NCI-H146 (cell line): ENCODE results near the gene TMEM59.
"Not testable (repeated sequence)": the region's sequence is repeated elsewhere in the genome, so short reads cannot be mapped to it uniquely, and the experiment has no call there.

Experiments used
- DNase-seq: peaks from one replicate; lab custom pipeline; 2025; lab: John Stamatoyannopoulos, UW

Gene TMEM59

DNA sequence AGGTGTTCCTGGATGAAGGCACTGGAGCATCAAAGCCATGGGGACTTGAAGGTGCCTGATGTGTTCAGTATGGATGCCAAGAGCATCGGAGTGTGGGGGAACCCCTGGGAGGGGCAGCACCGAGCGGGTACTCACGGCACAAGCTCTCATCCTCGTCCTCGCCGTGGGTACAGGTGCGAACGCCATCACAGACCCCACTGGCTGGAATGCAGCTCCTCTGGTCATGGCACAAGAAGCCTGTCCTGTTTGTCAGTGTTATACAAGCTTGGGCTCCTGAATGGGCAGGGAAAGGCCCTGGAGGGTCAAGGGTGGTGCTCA is 41.0 kb downstream of the TMEM59 start:
- DNase-seq: no peak

- no peak for DNase-seq
Observed at GRCh38 chr1:54011316-54012007, 41.5 kb downstream of the TMEM59 start.

DNA sequence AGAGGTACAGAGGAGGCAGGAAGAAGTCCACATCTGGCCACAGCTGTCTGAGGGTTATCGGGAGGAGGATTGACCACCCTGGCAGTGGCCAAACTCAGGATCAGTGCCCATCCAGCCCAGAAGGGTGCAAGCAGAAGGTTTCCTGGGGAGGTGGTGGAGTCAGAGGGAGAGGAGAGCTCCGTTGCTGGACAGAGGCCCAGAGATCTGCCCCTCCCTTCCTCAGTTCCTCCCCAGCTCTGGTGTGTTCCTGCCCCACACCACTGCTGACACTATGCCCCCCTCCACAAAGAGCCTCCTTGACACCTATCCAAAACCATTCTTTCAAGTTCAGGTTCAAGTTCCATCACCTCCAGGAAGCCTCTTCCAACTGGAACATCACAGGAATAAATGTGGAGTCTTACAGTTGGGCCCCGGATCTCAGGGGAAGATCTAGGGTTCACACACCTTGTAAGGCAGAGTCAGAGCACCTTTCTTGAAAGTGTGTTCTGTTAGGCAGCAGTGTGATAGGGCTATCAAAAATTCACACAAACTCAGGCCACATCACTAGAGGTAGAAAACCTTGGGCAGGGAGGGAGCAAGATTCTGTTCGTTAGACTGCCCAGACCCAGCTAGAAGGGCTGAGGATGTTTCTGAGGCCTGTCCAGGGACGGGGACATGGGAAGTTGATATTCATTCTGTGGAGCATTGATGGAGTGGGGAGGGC is 42.4 kb downstream of the TMEM59 start:
- DNase-seq: no peak

DNA sequence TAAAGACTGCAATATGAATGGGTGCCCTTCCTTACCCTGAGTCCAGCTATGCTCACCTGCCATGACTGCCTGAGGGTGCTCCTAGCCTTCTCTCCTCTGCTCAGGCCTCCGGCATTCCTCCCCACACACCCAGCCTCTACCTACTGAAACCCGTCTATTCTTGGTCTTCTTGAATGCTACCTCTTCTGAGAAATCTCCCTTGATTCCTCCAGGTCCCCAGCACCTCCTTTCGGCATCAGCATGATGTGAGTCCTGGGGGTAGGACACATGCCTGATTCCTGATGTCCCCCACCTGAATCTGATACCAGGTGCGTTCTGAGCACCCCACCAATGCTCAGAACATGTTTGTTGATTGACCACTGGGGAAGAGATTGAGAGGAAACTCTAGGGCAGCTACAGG is 43.6 kb downstream of the TMEM59 start:
- DNase-seq: no peak

DNA sequence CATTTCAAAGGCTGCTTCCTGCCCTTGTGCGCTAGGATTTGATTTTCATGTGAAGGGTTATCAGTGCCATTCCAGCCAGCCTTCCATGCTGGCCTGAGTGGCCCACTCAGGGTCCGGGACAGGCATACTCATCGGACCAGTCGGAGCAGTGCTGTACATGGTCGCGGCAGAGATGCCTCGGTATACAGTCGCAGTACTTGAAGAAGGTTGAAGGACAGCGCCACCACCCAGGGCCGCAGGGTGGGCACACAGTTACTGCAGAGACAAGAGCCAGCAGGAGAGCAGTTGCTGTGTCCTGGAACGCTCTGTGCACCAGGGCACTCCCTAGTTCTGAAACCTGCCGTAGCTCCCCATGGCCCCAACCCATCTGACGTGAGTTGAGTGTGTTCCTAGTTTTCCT is 44.1 kb downstream of the TMEM59 start:
- DNase-seq: no peak

DNA sequence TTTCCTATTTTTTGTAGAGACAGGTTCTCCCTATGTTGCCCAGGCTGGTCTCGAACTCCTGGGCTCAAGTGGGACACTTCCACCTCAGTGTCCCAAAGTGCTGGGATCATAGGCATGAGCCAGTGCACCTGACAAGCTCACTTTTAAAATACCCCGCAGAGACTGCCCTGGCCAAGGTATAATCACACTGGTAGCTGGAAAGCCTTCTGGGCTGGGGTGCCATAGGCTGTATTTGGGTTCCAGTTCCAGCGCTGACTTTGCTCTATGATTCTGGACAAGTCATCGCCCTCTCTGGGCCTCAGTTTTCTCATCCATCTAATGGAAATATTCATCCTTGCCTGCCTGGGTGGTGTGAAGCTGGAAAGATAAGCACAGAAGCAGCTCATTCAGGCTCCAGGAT is 45.4 kb downstream of the TMEM59 start:
- DNase-seq: no peak

- DNase-seq: no peak
Observed at GRCh38 chr1:54006508-54006907, 46.5 kb downstream of the TMEM59 start.

DNA sequence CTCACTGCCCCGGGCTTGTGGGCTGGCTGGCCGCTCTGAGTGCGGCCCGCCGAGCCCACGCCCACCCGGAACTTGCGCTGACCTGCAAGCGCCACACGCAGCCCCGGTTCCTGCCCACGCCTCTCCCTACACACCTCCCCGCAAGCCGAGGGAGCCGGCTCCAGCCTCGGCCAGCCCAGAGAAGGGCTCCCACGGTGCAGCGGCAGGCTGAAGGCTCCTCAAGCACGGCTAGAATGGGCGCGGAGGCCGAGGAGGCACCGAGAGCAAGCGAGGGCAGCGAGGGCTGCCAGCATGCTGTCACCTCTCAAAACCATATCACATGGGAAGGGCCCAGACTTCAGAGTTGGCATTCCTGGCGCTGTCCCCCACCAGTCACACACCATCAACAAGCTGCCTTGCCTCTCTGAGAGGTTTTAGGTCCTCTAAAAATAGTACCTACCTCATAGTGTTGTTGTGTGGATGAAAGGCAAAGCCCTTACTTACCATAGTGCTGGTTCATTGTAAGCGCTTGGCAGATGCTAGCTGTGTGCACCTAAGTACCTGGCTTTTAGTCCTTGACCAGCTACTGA is 48.4 kb downstream of the TMEM59 start:
- no peak for DNase-seq

- not testable (repeated sequence) for DNase-seq
Observed at GRCh38 chr1:54003750-54004480, 49.1 kb downstream of the TMEM59 start.

GRCh38 chr1:54003249-54003646 is 49.8 kb downstream of the TMEM59 start:
- DNase-seq: no peak

DNA sequence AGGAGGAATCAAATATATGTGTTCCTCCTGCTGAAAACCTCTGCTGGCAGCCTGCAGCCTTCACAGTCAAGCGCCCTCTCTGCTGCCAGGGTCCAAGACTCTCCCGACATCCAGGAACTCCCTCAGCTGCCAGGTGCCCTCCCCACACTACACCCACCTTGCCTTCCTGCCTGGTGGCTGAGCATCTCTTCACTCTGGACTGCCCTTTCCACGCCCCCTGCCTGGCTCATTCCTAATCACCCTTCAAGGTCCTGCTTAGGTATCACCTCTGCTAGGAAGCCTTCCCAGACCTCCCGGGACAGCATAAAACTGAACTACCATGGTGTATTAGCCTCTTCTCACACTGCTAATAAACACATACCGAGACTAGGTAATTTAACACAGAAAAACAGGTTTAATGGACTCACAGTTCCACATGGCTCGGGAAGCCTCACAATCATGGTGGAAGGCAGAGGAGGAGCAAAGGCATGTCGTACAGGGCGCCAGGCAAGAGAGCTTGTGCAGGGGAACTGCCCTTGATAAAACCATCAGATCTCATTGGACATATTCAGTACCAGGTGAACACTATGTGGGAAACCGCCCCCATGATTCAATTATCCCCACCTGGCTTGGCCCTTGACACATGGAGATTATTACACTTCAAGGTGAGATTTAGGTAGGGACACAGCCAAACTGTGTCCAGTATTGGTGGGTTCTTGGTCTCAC is 50.3 kb downstream of the TMEM59 start:
- no peak for DNase-seq

DNA sequence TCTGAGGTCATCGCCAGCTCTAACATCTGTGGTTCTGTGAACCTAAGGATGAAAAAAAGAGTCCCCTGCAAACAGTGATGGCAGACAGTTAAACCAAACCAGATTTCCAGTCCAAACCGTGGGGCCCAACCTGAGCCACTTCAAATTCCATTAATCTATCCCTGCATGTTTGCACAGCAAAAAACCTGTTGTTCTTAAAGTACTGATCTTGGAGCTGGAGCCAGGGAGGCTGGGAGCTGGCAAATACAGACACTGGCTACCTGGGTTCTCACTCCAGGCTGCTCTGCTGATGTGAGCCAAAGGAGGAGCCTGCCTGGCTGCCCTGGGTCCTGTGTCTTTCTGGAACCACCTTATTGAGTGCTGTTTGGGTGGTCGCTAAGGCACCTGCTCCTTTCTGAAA is 51.4 kb downstream of the TMEM59 start:
- peak; percentile 45 for DNase-seq

GRCh38 chr1:53999920-54000319 is 53.1 kb downstream of the TMEM59 start:
- DNase-seq: no peak

DNA sequence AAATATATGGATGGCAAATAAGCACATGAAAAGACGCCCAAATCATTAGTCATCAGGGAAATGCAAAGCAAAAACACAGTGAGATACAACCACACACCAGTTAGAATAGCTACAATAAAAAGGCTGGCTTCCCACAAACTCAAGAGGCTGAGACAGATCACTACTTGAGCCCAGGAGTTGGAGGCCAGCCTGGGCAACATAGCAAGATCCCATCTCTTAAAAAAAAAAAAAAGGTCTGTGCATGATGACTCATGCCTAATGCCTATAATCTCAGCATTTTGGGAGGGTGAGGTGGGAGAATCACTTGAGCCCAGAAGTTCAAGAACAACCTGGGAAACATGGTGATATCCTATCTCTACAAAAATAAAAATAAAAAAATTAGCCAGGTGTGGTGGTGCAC is 54.8 kb downstream of the TMEM59 start:
- DNase-seq: no peak

- no peak for DNase-seq
Observed at GRCh38 chr1:53995683-53996082, 57.3 kb downstream of the TMEM59 start.

DNA sequence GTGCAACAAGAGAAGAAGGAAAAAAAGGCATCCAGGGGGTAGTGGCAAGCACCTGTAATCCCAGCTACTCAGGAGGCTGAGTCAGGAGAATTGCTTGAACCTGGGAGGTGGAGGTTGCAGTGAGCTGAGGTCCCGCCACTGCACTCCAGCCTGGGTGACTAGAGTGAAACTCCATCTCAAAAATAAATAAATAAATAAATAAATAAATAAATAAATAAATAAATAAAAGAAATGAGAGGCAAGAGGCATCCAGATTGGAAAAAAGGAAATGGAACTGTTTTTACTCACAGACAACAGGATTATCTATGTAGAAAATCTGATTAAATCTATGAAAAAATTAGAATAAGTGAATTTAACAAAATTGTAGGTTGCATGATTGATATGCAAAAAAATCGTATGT is 58.5 kb downstream of the TMEM59 start:
- not testable (repeated sequence) for DNase-seq

- DNase-seq: no peak
Observed at GRCh38 chr1:53992085-53992874, 60.7 kb downstream of the TMEM59 start.

GRCh38 chr1:53987880-53988279 is 65.1 kb downstream of the TMEM59 start:
- no peak for DNase-seq

DNA sequence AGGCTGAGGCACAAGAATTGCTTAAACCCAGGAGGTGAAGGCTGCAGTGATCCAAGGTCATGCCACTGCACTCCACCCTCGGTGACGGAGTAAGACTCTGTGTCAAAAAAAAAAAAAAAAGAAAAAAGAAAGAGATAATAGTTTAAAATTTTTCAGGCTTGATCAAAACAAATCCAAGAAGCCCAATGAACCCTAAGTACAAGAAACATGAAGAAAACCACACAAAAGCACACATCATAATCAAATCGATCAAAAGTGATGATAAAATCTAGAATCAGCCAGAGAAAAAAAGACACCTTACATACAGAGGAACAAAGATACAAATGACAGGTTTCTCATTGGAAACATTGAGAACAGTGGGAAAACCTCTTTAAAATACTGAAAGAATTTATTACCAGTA is 66.5 kb downstream of the TMEM59 start:
- DNase-seq: no peak

DNA sequence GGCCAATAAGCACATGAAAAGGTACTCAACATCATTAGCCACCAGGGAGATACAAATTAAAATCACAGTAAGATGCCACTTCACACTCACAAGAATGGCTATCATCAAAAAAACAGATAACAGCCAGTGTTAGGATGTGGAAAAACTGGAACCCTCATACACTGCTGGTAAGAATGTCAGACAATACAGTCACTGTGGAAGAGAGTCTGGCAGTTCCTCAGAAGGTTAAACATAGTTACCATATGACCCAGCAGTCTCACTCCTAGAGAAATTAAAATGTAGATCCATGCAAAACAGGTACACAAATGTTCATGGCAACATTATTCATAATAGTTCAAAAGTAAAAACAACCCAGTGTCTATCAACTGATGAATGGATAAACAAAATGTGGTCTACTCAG is 68.3 kb downstream of the TMEM59 start:
- no peak for DNase-seq

DNA sequence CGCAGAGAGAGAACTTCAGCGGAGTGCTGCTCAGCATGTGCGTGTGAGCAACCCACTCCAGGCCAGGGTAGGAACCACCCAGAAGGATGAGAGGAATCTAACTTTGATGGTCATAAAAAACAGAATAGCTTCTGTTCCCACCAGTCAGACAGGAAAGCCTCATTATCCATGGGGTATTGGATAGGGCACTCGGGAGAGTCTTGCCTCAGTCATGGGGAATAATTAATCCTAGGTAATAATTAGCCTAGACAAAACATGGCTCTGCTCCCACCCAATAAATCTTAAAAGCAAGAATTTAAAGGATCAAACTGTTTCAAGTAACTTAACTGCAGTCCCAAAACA is 70.3 kb downstream of the TMEM59 start:
- no peak for DNase-seq
